NCI-H2171 treated with DMSO at 0.1 percent for 48 hours (cell line): ENCODE results near the gene INTS6L.
"Not testable (repeated sequence)": the region's sequence is repeated elsewhere in the genome, so short reads cannot be mapped to it uniquely, and the experiment has no call there.

Experiments used
- DNase-seq: peaks from one replicate; lab custom pipeline; 2025; lab: John Stamatoyannopoulos, UW

The INTS6L gene

GRCh38 chrX:135605906-135606305 lies 85.4 kb downstream of the INTS6L start:
- DNase-seq = peak; percentile 24

- DNase-seq = not testable (repeated sequence)
Measured at GRCh38 chrX:135624408-135625204, 104.1 kb downstream of the INTS6L start.

- DNase-seq = no peak
Measured at GRCh38 chrX:135625995-135626394, 105.5 kb downstream of the INTS6L start.

- DNase-seq = no peak
Measured at GRCh38 chrX:135629342-135629741, 108.9 kb downstream of the INTS6L start.
